Spleen (tissue), 11 donors: ENCODE measurements around the gene MPZL3. TPM values are rescaled to one million over a fixed set of nuclear protein-coding genes. Genes with fewer than 3 reads are reported as not detected.

Experiments
- DNase-seq: peaks from one replicate; pipeline ENCODE4 v3.0.0-alpha.2; 2020
- H3K27ac ChIP-seq, 8 donors: fragments of 200-600 bp; sonication (generic) in 7 of 8; 1 replicate in 4 of 8; 2 replicates in 4 of 8; pipeline versions ENCODE4 v1.5.0 to v1.8.0; 2016 to 2021; ENCODE audit warnings: inconsistent platforms in 4 of 8, mild to moderate bottlenecking in 4 of 8, moderate library complexity in 1 of 8
- H3K27me3 ChIP-seq, 7 donors: fragments of 200-600 bp; sonication (generic) in 6 of 7; replicated peaks in 1 of 7; 1 replicate in 4 of 7; 2 replicates in 3 of 7; pipeline versions ENCODE4 v1.5.0 to v1.8.0; 2016 to 2021; ENCODE audit warnings: inconsistent platforms in 3 of 7, mild to moderate bottlenecking in 1 of 7
- H3K36me3 ChIP-seq, 6 donors: fragments of 200-600 bp; sonication (generic) in 5 of 6; 1 replicate in 4 of 6; 2 replicates in 2 of 6; pipeline versions ENCODE4 v1.5.0 to v1.8.0; 2016 to 2021; ENCODE audit warnings: inconsistent platforms in 2 of 6
- H3K4me1 ChIP-seq, 6 donors: fragments of 200-600 bp; sonication (generic) in 5 of 6; 1 replicate in 3 of 6; 2 replicates in 3 of 6; pipeline versions ENCODE4 v1.5.0 to v1.8.0; 2016 to 2021; ENCODE audit warnings: inconsistent platforms in 3 of 6
- H3K4me3 ChIP-seq, 8 donors: fragments of 200-600 bp; sonication (generic) in 7 of 8; 1 replicate in 4 of 8; 2 replicates in 4 of 8; pipeline versions ENCODE4 v1.5.0 to v1.8.0; 2016 to 2021; ENCODE audit warnings: inconsistent platforms in 4 of 8, mild to moderate bottlenecking in 4 of 8, moderate library complexity in 2 of 8
- H3K9me3 ChIP-seq, 8 donors: fragments of 200-600 bp; sonication (generic) in 7 of 8; 1 replicate in 4 of 8; 2 replicates in 4 of 8; pipeline versions ENCODE4 v1.5.0 to v1.8.0; 2016 to 2021; ENCODE audit warnings: inconsistent platforms in 4 of 8
- POLR2A ChIP-seq, 3 donors: fragments of 450-650 bp; IDR thresholded peaks; one replicate each; pipeline ENCODE4 v1.5.1; 2017; ENCODE audit warnings: antibody characterized with exemption in 3 of 3, mild to moderate bottlenecking in 1 of 3
- POLR2AphosphoS5 ChIP-seq, 3 donors: sonication (generic); formaldehyde crosslinking; IDR thresholded peaks; one replicate each; pipeline ENCODE4 v1.5.1; 2017; ENCODE audit warnings: antibody characterized with exemption in 3 of 3
- WGBS, 5 donors: extraction: QIAGEN DNeasy Blood & Tissue Kit in 3 of 5; methylation state at CpG; one replicate each; pipeline versions ENCODE4 v1.1.5 to v1.1.7; 2013 to 2018; 5-methylcytosine and 5-hydroxymethylcytosine counted together
- intact Hi-C: fragments of 100-400 bp; cut with DNase I; formaldehyde crosslinking; loops from one replicate; pipeline ENCODE4 v1.15.0; 2023; ENCODE audit warnings: low total_unique reads
- polyA plus RNA-seq, 3 donors: library from polyadenylated mRNA; stranded (reverse); fragments of 200-250 nt; gene quantifications; one replicate each; pipeline ENCODE4 v1.2.1, GENCODE V29; 2013
- total RNA-seq, 7 donors: library from RNA; depleted of rRNA in 3 of 7; stranded (reverse); fragments of >200 nt in 3 of 7; fragmentation: NEBNext Ultra II Directional in 4 of 7; extraction: Animal tissue kit (Norgen Biotek cat#: 25700) in 4 of 7; gene quantifications; one replicate each; pipeline versions ENCODE4 v1.1.0 to v1.2.1, GENCODE V29; 2016 to 2021
- TF ChIP-seq, protein P1 (sequence below), 11 experiments: fragments of 200-600 bp in 7 of 11; fragments of 450-650 bp in 4 of 11; sonication (generic) in 4 of 11; IDR thresholded peaks in 8 of 11; conservative IDR thresholded peaks in 3 of 11; 1 replicate in 7 of 11; 2 replicates in 4 of 11; pipeline versions ENCODE4 v1.4.0 to v1.8.0; 2016 to 2021; ENCODE audit warnings: antibody characterized with exemption in 11 of 11, inconsistent platforms in 4 of 11, mild to moderate bottlenecking in 1 of 11
- donor health status: healthy with polysubstance abuse.
- donor health status: DM: no; HTN: no; CAD: no; lungs with moderate emphysema.
- donor health status: DM: no; HTN: no; CAD: no.
- donor health status: Bipolar disorder and iron deficiency.
- donor health status: healthy.
- donor health status: DM: no; HTN: no; CAD: no.
- donor health status: DM: yes; HTN: yes; CAD: no.

Gene MPZL3
- total and polyA plus RNA-seq, 10 donors = 2.0 to 12.9 (median 6.6) TPM

DNA sequence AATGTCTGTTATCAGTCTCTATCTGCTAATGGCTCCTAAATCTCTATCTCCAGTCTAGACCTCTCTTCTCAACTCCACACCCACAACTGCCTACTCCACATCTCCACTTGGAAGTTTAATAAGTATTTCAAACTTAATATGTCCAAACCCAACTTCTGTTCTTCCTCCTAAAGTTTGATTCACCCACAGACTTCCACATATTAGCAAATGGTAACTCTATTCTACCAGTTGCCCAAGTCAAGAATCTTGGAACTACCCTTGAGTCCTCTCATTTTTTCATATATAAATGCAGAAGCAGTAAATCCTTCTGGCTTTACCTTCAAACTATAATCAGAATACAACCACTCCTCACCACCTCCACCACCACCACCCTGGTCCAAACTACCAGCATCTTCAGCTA lies 20.7 kb downstream of the MPZL3 start:
- Histone ChIP-seq H3K27ac (peak overlapping the region in 1 of 8 donors; percentile 17), H3K4me3 (no peak overlapping the region), H3K4me1 (peaks cover 26 to 80% (median 39%) of the 10 kb centered on the region in 6 donors), H3K36me3 (peaks cover 0 to 46% (median 16%) of the 10 kb centered on the region in 6 donors), H3K9me3 (no peaks in the 10 kb centered on the region), H3K27me3 (no peaks in the 10 kb centered on the region)
- no peak for TF ChIP-seq POLR2AphosphoS5 (IDR thresholded peaks at IDR 0.05)
- TF ChIP-seq POLR2A (IDR thresholded peaks at IDR 0.05) = no peak
- TF ChIP-seq, protein P1, sequence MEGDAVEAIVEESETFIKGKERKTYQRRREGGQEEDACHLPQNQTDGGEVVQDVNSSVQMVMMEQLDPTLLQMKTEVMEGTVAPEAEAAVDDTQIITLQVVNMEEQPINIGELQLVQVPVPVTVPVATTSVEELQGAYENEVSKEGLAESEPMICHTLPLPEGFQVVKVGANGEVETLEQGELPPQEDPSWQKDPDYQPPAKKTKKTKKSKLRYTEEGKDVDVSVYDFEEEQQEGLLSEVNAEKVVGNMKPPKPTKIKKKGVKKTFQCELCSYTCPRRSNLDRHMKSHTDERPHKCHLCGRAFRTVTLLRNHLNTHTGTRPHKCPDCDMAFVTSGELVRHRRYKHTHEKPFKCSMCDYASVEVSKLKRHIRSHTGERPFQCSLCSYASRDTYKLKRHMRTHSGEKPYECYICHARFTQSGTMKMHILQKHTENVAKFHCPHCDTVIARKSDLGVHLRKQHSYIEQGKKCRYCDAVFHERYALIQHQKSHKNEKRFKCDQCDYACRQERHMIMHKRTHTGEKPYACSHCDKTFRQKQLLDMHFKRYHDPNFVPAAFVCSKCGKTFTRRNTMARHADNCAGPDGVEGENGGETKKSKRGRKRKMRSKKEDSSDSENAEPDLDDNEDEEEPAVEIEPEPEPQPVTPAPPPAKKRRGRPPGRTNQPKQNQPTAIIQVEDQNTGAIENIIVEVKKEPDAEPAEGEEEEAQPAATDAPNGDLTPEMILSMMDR (IDR thresholded peaks at IDR 0.05 in 8 of 11, conservative IDR thresholded peaks at IDR 0.05 in 3 of 11) = no peak
- no peak for DNase-seq
- intact Hi-C loops = no loop called here

DNA sequence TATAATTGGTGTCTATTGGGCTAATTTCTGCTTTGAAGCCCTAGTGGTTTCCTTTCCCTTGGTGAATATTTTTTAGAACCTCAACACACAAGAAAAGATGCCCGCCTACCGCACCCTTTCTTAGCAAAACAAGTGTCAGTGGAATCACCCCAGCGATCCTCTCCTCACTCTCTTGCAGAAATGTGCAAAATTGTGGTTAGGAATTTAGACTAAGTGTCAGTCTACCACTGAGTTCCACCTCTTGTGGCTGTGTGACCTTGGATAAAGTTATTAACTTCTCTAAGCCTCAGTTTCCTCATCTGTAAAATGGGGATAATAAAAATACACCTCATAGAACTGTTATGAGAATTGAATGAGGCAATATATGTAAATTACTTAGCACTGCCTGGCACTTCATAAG lies 22.1 kb downstream of the MPZL3 start:
- no peaks in the 10 kb centered on the region for H3K27me3 ChIP-seq
- TF ChIP-seq POLR2AphosphoS5 (IDR thresholded peaks at IDR 0.05) (no peak), POLR2A (IDR thresholded peaks at IDR 0.05) (no peak)
- TF ChIP-seq, protein P1 (IDR thresholded peaks at IDR 0.05 in 8 of 11, conservative IDR thresholded peaks at IDR 0.05 in 3 of 11) = no peak
- WGBS, 5 donors = 68 to 80% (median 76%) methylated on average over 3 of the region's 3 CpGs
- peaks cover 33 to 83% (median 52%) of the 10 kb centered on the region in 6 donors for H3K4me1 ChIP-seq
- peaks cover 0 to 36% (median 16%) of the 10 kb centered on the region in 6 donors for H3K36me3 ChIP-seq
- peak overlapping the region in 7 of 8 donors; percentile 71 to 90 (median 83) for H3K27ac ChIP-seq
- DNase-seq = no peak
- intact Hi-C loops = no loop called here
- H3K4me3 ChIP-seq = peak overlapping the region in 1 of 8 donors; percentile 40
- H3K9me3 ChIP-seq = no peaks in the 10 kb centered on the region

DNA sequence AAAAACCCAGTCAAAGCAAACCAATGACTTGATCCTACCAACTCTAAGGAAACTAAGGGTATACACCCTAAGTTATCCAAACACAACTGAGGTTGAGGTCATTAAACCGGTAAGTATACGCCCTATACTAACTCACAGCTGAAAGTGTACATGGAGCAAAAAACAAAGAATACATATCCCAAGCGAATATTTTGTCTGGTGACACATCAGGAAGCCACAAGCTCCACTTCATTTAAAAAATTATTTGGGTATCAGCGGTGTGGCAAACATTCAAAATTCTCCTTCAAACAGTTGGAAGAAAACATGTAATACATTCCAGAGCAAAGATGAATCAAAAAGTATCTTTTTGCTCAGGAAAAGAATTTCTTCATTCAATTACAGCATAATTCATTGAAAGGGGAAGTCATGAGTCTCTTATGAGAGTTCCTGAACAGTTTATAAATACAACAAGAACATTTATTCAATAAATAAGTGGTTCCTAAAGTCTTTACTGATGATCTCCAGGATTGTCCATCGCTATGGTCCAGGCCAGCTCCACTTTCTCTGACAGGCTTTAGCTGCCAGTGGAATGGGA lies 22.8 kb downstream of the MPZL3 start:
- DNase-seq = no peak
- H3K4me3 ChIP-seq = peak overlapping the region in 1 of 8 donors; percentile 40
- H3K4me1 ChIP-seq = peaks cover 34 to 88% (median 57%) of the 10 kb centered on the region in 6 donors
- peaks cover 0 to 28% (median 16%) of the 10 kb centered on the region in 6 donors for H3K36me3 ChIP-seq
- intact Hi-C loops = no loop called here
- TF ChIP-seq, protein P1 (IDR thresholded peaks at IDR 0.05 in 8 of 11, conservative IDR thresholded peaks at IDR 0.05 in 3 of 11) = no peak
- TF ChIP-seq POLR2A (IDR thresholded peaks at IDR 0.05) = no peak
- H3K27me3 ChIP-seq = no peaks in the 10 kb centered on the region
- no peaks in the 10 kb centered on the region for H3K9me3 ChIP-seq
- 42 to 60% (median 51%) methylated on average over 5 of the region's 5 CpGs for WGBS, 5 donors
- H3K27ac ChIP-seq = peak overlapping the region; percentile 29 to 90 (median 83)

DNA sequence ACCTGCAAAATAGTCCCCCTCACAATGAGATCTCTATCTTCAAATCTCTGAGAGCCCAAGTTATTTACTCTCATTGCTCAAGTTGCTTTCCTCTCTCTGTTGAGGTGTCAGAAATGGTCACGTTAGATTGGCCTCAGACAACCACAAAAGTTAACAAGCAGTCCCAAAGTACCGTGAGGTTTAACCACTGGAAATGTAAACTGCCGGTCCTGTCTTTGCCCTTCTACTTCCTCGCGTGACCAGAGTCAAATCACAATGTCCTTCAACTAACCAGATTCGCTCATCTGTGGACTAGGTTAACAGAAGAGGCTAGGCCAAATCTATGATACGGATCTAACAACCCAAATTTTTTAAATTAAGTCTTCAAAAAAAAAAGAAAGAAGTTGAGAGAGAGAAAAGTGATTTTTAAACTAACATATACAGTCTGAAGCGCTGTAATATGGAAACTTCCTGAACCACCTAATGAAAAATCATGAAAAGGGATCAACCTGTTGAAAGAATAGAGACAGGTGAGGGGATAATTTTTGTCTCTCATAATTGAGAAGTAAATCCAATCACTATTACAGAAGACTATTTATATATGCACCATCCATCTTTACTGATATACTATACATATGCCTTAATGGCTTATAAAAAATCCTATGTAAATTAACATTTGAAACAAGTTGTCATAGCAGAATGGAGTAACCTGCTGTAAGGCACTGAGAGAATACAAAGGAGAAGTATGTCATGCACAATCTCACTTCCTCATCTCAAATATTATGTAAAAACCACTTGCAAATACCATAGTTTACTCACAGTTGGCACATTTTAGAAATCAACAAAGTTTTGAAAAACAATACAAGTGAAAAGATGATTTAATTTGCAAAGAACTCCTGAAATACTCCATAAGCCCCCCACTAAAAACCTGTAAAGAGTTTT lies 24.0 kb downstream of the MPZL3 start:
- Histone ChIP-seq H3K27ac (peak overlapping the region; percentile 5 to 90 (median 83)), H3K4me1 (peaks cover 34 to 91% (median 61%) of the 10 kb centered on the region in 6 donors), H3K4me3 (peak overlapping the region in 1 of 8 donors; percentile 40), H3K36me3 (peaks cover 0 to 16% (median 9%) of the 10 kb centered on the region in 6 donors), H3K27me3 (peaks cover 0 to 11% (median 0%) of the 10 kb centered on the region in 7 donors), H3K9me3 (no peaks in the 10 kb centered on the region)
- TF ChIP-seq, protein P1 (IDR thresholded peaks at IDR 0.05 in 8 of 11, conservative IDR thresholded peaks at IDR 0.05 in 3 of 11) = no peak
- TF ChIP-seq POLR2A (IDR thresholded peaks at IDR 0.05) = no peak
- TF ChIP-seq POLR2AphosphoS5 (IDR thresholded peaks at IDR 0.05) = peak in 1 of 3 donors; percentile 35
- no peak for DNase-seq
- intact Hi-C loops = no loop called here
- 36 to 49% (median 41%) methylated on average over 8 of the region's 8 CpGs for WGBS, 5 donors
